Esophagus squamous epithelium (tissue), 5 donors: ENCODE data around the gene NAA16. TPM values are rescaled to one million over a fixed set of nuclear protein-coding genes. Genes with fewer than 3 reads are reported as not detected.
"Not testable (repeated sequence)": the region's sequence is repeated elsewhere in the genome, so short reads cannot be mapped to it uniquely, and the experiment has no call there.

Source experiments
- DNase-seq: peaks from one replicate; lab custom pipeline; 2025; lab: John Stamatoyannopoulos, UW
- H3K27ac ChIP-seq, 4 donors: fragments of 200-600 bp; sonication (generic); one replicate each; pipeline ENCODE4 v1.5.1; 2016 to 2019; ENCODE audit warnings: mild to moderate bottlenecking in 1 of 4
- H3K27me3 ChIP-seq, 4 donors: fragments of 200-600 bp; sonication (generic); 1 replicate in 3 of 4; 2 replicates in 1 of 4; pipeline versions ENCODE4 v1.5.1 to v1.6.0; 2017 to 2021; ENCODE audit warnings: antibody characterized with exemption in 1 of 4
- H3K36me3 ChIP-seq, 3 donors: fragments of 200-600 bp; sonication (generic); one replicate each; pipeline ENCODE4 v1.5.1; 2016 to 2019
- H3K4me1 ChIP-seq, 3 donors: fragments of 200-600 bp; sonication (generic); one replicate each; pipeline ENCODE4 v1.5.1; 2017 to 2019
- H3K4me3 ChIP-seq, 4 donors: fragments of 200-600 bp; sonication (generic); 1 replicate in 3 of 4; 2 replicates in 1 of 4; pipeline ENCODE4 v1.5.1; 2016 to 2019; ENCODE audit warnings: mild to moderate bottlenecking in 2 of 4, moderate library complexity in 1 of 4
- H3K9me3 ChIP-seq, 3 donors: fragments of 200-600 bp; sonication (generic); one replicate each; pipeline ENCODE4 v1.5.1; 2016 to 2019
- CTCF ChIP-seq, 6 experiments: fragments of 450-650 bp in 4 of 6; fragments of 200-600 bp in 2 of 6; sonication (generic) in 2 of 6; IDR thresholded peaks; one replicate each; pipeline ENCODE4 v1.5.1; 2016 to 2019; ENCODE audit warnings: antibody characterized with exemption in 6 of 6, mild to moderate bottlenecking in 4 of 6, moderate library complexity in 4 of 6
- POLR2A ChIP-seq, 4 donors: fragments of 450-650 bp; IDR thresholded peaks; one replicate each; pipeline ENCODE4 v1.6.1; 2017; ENCODE audit warnings: antibody characterized with exemption in 4 of 4, mild to moderate bottlenecking in 4 of 4, moderate library complexity in 3 of 4
- WGBS, 2 donors: methylation state at CpG; one replicate each; pipeline ENCODE4 v1.1.5; 2018; 5-methylcytosine and 5-hydroxymethylcytosine counted together
- intact Hi-C: fragments of 100-400 bp; cut with DNase I; formaldehyde crosslinking; loops from one replicate; pipeline ENCODE4 v1.15.0; 2022
- total RNA-seq, 4 donors: library from RNA; depleted of rRNA; stranded (reverse); fragments of >200 nt; gene quantifications; one replicate each; pipeline ENCODE4 v1.1.0, GENCODE V29; 2016
- donor health status: DM: yes; HTN: yes; CAD: no.

Gene NAA16
- total RNA-seq, 4 donors from 2014 or later, result 8.1 to 21.4 (median 12.1) TPM

GRCh38 chr13:41352935-41353840 lies 42.1 kb downstream of the NAA16 start:
- Histone ChIP-seq H3K27me3 (no peaks in the 10 kb centered on the region), H3K4me1 (peaks cover 0 to 46% (median 13%) of the 10 kb centered on the region in 3 donors), H3K36me3 (peaks cover 0 to 32% (median 0%) of the 10 kb centered on the region in 3 donors), H3K4me3 (no peak overlapping the region), H3K9me3 (no peaks in the 10 kb centered on the region), H3K27ac (peak overlapping the region in 2 of 4 donors; percentile 20 to 54)
- 44 to 52% methylated on average over 14 of the region's 14 CpGs for WGBS, 2 donors
- TF ChIP-seq CTCF (IDR thresholded peaks at IDR 0.05) (peak; percentile 44 to 86 (median 78)), POLR2A (IDR thresholded peaks at IDR 0.05) (no peak)
- DNase-seq, result no peak
- intact Hi-C loops, result no loop called here

DNA sequence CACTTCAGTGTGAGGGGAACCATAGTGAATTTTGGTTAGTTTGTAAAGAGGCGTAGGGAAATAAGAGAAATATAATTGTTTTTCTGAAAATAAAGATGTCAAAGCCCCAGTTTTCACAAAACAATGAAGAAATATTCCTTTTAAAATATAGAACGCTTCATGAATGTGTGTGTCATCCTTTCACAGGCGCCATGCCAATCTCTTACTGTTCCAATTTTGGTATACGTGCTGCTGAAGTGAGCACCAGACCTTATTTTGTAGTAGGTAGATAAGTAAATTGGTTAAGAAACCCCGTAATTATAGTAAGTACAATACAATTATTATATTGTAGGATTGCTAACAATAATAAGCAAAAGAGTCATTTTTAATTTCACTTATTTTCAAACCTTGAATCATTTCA lies 43.3 kb downstream of the NAA16 start:
- intact Hi-C loops, result no loop called here
- TF ChIP-seq CTCF (IDR thresholded peaks at IDR 0.05), result no peak
- no peak for TF ChIP-seq POLR2A (IDR thresholded peaks at IDR 0.05)
- H3K27me3 ChIP-seq, result no peaks in the 10 kb centered on the region
- DNase-seq, result no peak
- H3K9me3 ChIP-seq, result no peaks in the 10 kb centered on the region
- H3K4me3 ChIP-seq, result no peak overlapping the region
- peaks cover 0 to 32% (median 0%) of the 10 kb centered on the region in 3 donors for H3K36me3 ChIP-seq
- H3K27ac ChIP-seq, result peak overlapping the region in 2 of 4 donors; percentile 54 to 56
- WGBS, 2 donors, result 56 to 70% methylated on average over 5 of the region's 5 CpGs
- peaks cover 0 to 46% (median 13%) of the 10 kb centered on the region in 3 donors for H3K4me1 ChIP-seq

GRCh38 chr13:41356385-41356648 lies 45.2 kb downstream of the NAA16 start:
- Histone ChIP-seq H3K36me3 (peaks cover 0 to 46% (median 6%) of the 10 kb centered on the region in 3 donors), H3K4me1 (peaks cover 0 to 46% (median 13%) of the 10 kb centered on the region in 3 donors), H3K27ac (peak overlapping the region; percentile 12 to 85 (median 58))
- H3K4me3 ChIP-seq, intact Hi-C loops, DNase-seq, H3K27me3 ChIP-seq, H3K9me3 ChIP-seq: not testable (repeated sequence)
- WGBS, 2 donors, result 67 to 77% methylated on average over 5 of the region's 5 CpGs

GRCh38 chr13:41356786-41357185 lies 45.7 kb downstream of the NAA16 start:
- DNase-seq, result no peak
- intact Hi-C loops, result no loop called here
- 64 to 67% methylated on average over 5 to 6 of the region's 6 CpGs for WGBS, 2 donors
- Histone ChIP-seq H3K27me3 (no peaks in the 10 kb centered on the region), H3K9me3 (no peaks in the 10 kb centered on the region), H3K27ac (peak overlapping the region; percentile 12 to 85 (median 58)), H3K36me3 (peaks cover 0 to 51% (median 7%) of the 10 kb centered on the region in 3 donors), H3K4me1 (peaks cover 0 to 46% (median 13%) of the 10 kb centered on the region in 3 donors), H3K4me3 (no peak overlapping the region)
- TF ChIP-seq CTCF (IDR thresholded peaks at IDR 0.05) (no peak), POLR2A (IDR thresholded peaks at IDR 0.05) (no peak)

DNA sequence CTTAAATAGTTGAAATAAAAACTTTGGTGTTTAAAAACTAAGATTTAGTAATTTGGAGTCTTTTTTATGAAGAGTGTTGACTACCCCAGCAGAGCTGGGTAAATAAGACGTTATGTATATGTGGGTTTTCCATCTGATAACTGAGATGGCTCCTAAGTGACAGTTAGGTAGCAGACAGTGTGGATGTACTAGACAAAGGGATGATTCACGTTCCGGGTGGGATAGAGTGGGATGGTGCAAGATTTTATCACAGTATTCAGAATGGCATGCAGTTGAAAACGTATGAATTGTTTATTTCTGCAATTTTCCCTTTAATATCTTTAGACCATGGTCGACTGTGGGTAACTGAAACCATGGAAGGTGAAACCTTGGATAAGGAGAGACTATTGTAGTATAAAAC lies 50.4 kb downstream of the NAA16 start:
- intact Hi-C loops, result no loop called here
- H3K36me3 ChIP-seq, result peaks cover 0 to 84% (median 15%) of the 10 kb centered on the region in 3 donors
- 46 to 59% methylated on average over 5 of the region's 5 CpGs for WGBS, 2 donors
- H3K27ac ChIP-seq, result no peak overlapping the region
- H3K9me3 ChIP-seq, result no peaks in the 10 kb centered on the region
- no peak overlapping the region for H3K4me3 ChIP-seq
- TF ChIP-seq CTCF (IDR thresholded peaks at IDR 0.05) (no peak), POLR2A (IDR thresholded peaks at IDR 0.05) (no peak)
- DNase-seq, result no peak
- no peaks in the 10 kb centered on the region for H3K27me3 ChIP-seq
- peaks cover 0 to 15% (median 6%) of the 10 kb centered on the region in 3 donors for H3K4me1 ChIP-seq
